ENCODE measurements around the gene DTX1. TPM values are rescaled to one million over a fixed set of nuclear protein-coding genes. Genes with fewer than 3 reads are reported as not detected.
A peak's percentile ranks its signal among the peaks of the same experiment; 100 is the strongest.

Gene DTX1
- total RNA-seq, 1 donor from 2014 or later: 1.5 TPM

DNA sequence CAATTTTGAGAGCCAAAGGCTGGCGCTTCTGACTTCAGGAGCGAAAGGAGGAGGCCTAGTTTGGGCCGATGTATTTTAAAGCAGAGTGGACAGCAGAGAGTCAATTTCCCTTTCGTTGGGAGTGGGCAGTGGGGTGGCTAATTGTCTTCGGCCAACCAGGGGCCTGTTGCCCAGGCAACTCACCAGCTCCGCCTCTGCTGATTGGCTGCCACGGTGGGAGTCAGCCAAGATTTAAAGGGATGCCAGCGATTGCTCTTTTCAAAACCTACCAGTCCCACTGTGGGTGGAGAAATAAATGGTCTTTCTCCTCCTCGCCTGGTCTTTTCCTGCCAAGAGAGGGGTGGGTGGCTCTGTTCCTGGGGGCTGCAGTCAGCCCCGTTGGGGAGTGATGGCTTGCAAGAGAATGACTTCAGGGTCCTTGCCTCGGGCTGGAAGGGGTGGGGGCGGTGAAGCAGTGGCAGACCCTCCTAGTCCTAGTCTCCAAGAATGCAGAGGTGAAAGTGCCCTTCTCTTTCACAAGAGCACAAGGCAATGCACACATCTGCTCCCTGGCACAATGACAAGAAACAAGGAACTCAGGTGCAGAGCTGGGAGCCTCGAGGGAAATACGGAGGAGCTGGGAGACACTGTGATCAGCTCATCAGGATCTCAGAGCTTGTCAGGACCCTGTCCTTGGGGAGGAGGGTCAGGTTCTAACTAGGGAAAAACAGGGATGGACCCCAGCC, 41.3 kb downstream of the DTX1 start:
- H3K4me1 ChIP-seq: peaks cover 10% of the 10 kb centered on the region
- no peaks in the 10 kb centered on the region for H3K36me3 ChIP-seq
- no peak overlapping the region for H3K27ac ChIP-seq (replicated peaks)
- TF ChIP-seq, protein P1, sequence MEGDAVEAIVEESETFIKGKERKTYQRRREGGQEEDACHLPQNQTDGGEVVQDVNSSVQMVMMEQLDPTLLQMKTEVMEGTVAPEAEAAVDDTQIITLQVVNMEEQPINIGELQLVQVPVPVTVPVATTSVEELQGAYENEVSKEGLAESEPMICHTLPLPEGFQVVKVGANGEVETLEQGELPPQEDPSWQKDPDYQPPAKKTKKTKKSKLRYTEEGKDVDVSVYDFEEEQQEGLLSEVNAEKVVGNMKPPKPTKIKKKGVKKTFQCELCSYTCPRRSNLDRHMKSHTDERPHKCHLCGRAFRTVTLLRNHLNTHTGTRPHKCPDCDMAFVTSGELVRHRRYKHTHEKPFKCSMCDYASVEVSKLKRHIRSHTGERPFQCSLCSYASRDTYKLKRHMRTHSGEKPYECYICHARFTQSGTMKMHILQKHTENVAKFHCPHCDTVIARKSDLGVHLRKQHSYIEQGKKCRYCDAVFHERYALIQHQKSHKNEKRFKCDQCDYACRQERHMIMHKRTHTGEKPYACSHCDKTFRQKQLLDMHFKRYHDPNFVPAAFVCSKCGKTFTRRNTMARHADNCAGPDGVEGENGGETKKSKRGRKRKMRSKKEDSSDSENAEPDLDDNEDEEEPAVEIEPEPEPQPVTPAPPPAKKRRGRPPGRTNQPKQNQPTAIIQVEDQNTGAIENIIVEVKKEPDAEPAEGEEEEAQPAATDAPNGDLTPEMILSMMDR (IDR thresholded peaks at IDR 0.05; ENCODE audit: borderline replicate concordance): no peak
- peak; percentile 60 for DNase-seq
- peaks cover 71% of the 10 kb centered on the region for H3K27me3 ChIP-seq (ENCODE audit: low read depth)
- H3K4me3 ChIP-seq: no peak overlapping the region
- H3K9me3 ChIP-seq (replicated peaks): no peaks in the 10 kb centered on the region
- intact Hi-C loops (cut with micrococcal nuclease): loop anchor here (2.0 kb wide), 1 partner anchor 49 kb away; no protein-coding TSS in a partner anchor

DNA sequence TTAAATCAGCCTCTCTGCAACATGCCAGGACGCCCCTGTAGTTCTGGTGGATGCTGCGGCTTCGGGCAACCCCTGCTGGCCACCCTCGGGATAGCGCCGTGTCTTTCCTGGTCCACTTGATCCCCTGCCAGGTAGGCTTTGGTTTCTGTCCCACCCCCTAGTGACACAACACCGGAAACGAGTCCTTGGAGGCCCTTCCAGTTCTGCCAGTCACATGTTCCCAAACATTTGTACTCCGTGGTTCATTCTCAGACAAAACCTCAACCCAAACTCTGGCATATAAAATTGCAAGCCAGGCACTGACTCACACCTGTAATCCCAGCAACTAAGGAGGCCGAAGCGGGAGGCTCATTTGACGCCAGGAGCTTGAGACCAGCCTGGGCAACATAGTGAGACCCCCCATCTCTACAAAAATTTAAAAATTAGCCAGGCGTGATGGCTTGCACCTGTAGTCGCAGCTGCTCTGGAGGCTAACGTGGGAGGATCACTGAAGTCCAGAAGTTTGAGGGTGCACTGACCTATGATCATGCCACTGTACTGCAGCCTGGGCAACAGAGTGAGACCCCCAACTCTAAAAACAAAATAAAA, 42.0 kb downstream of the DTX1 start:
- intact Hi-C loops (cut with micrococcal nuclease): loop anchor here (2.0 kb wide), 1 partner anchor 50 kb away; no protein-coding TSS in a partner anchor
- peak; percentile 74 for DNase-seq
- H3K36me3 ChIP-seq: no peaks in the 10 kb centered on the region
- H3K27ac ChIP-seq (replicated peaks): no peak overlapping the region
- H3K4me3 ChIP-seq: no peak overlapping the region
- H3K27me3 ChIP-seq (ENCODE audit: low read depth): peaks cover 71% of the 10 kb centered on the region
- H3K4me1 ChIP-seq: peaks cover 5% of the 10 kb centered on the region
- TF ChIP-seq, protein P1 (IDR thresholded peaks at IDR 0.05; ENCODE audit: borderline replicate concordance): peak; percentile 78
- H3K9me3 ChIP-seq (replicated peaks): no peaks in the 10 kb centered on the region

DNA sequence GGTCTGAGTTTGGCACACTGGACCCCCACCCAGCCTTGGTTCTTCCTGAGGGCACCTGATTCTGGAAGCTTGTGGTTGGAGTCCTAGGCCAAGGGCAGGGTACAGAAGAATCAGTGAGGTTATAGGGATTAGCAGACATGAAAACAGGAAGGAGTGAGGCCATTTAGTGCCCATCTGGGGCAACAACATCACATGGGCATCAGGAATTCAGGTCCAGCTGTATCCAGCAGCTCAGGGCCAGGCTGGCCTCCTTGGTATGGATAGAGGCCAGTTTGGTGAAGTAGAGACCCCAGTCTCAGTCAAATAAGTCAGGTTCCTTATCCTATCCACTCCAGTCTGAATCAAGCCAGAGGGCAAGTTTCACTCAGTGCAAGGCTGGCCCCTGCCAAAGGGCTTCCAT, 42.8 kb downstream of the DTX1 start:
- DNase-seq: no peak
- intact Hi-C loops (cut with micrococcal nuclease): loop anchor here (2.0 kb wide), 1 partner anchor 51 kb away; no protein-coding TSS in a partner anchor
- TF ChIP-seq, protein P1 (IDR thresholded peaks at IDR 0.05; ENCODE audit: borderline replicate concordance): no peak
- H3K4me1 ChIP-seq: peaks cover 9% of the 10 kb centered on the region
- H3K27me3 ChIP-seq (ENCODE audit: low read depth): peaks cover 72% of the 10 kb centered on the region
- H3K4me3 ChIP-seq: no peak overlapping the region
- H3K27ac ChIP-seq (replicated peaks): no peak overlapping the region
- H3K9me3 ChIP-seq (replicated peaks): no peaks in the 10 kb centered on the region
- no peaks in the 10 kb centered on the region for H3K36me3 ChIP-seq

DNA sequence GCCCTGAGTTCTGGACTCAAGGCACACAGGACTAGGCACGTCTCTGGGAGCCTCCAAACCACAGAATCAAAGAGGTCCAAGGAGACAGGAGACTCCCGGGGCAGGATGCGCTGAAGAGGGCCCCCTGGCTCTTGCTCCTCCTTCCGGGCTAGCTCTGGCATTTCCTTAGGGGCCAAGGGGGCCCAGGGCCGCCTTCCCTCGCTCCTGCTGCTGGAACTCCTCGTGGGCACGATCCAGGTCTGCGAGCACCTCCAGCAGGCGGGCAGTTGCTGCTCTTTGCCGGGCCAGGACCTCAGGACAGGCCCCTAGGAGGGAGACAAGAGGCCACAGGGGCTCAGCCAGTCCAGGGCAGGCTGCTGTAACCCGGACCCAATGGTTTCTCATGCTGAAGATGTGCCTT, 43.2 kb downstream of the DTX1 start:
- DNase-seq: no peak
- Histone ChIP-seq H3K27me3 (ENCODE audit: low read depth) (peaks cover 72% of the 10 kb centered on the region), H3K9me3 (replicated peaks) (no peaks in the 10 kb centered on the region), H3K36me3 (no peaks in the 10 kb centered on the region), H3K27ac (replicated peaks) (no peak overlapping the region), H3K4me1 (peaks cover 9% of the 10 kb centered on the region), H3K4me3 (no peak overlapping the region)
- TF ChIP-seq, protein P1 (IDR thresholded peaks at IDR 0.05; ENCODE audit: borderline replicate concordance): no peak
- intact Hi-C loops (cut with micrococcal nuclease): loop anchor here (2.0 kb wide), 1 partner anchor 51 kb away; no protein-coding TSS in a partner anchor

DNA sequence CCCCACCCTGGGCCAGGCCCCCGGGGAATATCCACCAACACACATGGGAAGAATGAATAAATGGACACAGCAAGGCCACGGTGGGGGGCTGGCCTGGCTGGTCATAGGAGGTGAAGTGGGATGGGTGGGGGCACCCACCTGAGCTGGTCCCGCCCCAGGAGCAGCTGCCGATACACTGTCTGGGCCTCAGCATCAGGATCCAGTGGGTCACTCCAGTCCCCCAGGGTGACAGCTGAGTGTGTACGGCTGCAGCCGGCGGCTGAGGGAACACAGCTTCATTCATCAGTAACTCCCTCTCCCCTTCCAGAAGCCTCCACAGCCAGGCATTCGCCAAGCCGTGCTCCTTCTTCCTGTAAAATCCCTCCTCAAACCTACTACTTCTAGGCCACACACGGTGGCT, 45.2 kb downstream of the DTX1 start:
- H3K27me3 ChIP-seq (ENCODE audit: low read depth): peaks cover 80% of the 10 kb centered on the region
- no peak for DNase-seq
- H3K4me1 ChIP-seq: peaks cover 9% of the 10 kb centered on the region
- intact Hi-C loops (cut with micrococcal nuclease): no loop called here
- H3K4me3 ChIP-seq: no peak overlapping the region
- no peaks in the 10 kb centered on the region for H3K9me3 ChIP-seq (replicated peaks)
- TF ChIP-seq, protein P1 (IDR thresholded peaks at IDR 0.05; ENCODE audit: borderline replicate concordance): no peak
- H3K27ac ChIP-seq (replicated peaks): no peak overlapping the region
- no peaks in the 10 kb centered on the region for H3K36me3 ChIP-seq

All from left ventricle myocardium inferior (tissue), 1 donor.